ENCODE results near the gene PRR16.

DNA sequence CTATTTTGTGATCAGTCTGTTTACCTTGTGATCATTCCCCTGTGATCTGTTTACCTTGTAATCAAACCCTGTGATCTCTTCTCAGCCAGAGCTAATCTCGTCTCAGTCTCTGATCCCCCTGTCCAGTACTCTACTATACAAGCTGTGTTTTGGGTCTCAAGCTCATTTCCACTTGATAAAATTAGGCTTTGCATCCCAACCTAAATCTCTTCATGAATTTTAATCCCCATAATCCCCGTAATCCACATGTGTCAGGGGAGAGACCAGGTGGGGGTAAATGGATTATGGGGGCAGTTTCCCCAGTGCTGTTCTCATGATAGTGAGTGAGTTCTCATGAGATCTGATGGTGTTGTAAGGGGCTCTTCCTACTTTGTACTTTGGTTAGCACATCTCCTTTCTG lies 157.2 kb downstream of the PRR16 start:
- TF ChIP-seq, protein P1, sequence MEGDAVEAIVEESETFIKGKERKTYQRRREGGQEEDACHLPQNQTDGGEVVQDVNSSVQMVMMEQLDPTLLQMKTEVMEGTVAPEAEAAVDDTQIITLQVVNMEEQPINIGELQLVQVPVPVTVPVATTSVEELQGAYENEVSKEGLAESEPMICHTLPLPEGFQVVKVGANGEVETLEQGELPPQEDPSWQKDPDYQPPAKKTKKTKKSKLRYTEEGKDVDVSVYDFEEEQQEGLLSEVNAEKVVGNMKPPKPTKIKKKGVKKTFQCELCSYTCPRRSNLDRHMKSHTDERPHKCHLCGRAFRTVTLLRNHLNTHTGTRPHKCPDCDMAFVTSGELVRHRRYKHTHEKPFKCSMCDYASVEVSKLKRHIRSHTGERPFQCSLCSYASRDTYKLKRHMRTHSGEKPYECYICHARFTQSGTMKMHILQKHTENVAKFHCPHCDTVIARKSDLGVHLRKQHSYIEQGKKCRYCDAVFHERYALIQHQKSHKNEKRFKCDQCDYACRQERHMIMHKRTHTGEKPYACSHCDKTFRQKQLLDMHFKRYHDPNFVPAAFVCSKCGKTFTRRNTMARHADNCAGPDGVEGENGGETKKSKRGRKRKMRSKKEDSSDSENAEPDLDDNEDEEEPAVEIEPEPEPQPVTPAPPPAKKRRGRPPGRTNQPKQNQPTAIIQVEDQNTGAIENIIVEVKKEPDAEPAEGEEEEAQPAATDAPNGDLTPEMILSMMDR (IDR thresholded peaks at IDR 0.05; ENCODE audit: low read depth, low read length), result no peak
- TF ChIP-seq POLR2A (IDR thresholded peaks at IDR 0.05; ENCODE audit: extremely low read depth, insufficient read length), result no peak
